ENCODE results near the gene TP63.

TP63 gene

GRCh38 chr3:189787191-189787590 is 156.0 kb downstream of the TP63 start:
- no peak for DNase-seq

GRCh38 chr3:189787632-189788031 is 156.4 kb downstream of the TP63 start:
- no peak for DNase-seq

DNA sequence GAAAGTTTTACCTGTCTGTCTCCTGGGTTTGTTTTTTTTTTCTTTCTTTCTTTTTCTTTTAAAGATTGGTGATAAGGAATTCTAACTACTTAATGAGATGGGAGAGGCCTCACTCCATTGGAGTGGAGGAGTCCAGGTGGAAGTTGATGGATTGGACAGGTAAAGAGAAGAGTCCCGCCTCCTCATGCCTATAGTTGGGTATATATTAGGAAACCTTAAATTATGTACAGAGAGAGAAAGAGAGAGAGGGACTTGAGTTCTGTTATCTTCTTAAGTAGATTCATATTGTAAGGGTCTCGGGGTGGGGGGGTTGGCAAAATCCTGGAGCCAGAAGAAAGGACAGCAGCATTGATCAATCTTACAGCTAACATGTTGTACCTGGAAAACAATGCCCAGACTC is 158.2 kb downstream of the TP63 start:
- no peak for DNase-seq

DNA sequence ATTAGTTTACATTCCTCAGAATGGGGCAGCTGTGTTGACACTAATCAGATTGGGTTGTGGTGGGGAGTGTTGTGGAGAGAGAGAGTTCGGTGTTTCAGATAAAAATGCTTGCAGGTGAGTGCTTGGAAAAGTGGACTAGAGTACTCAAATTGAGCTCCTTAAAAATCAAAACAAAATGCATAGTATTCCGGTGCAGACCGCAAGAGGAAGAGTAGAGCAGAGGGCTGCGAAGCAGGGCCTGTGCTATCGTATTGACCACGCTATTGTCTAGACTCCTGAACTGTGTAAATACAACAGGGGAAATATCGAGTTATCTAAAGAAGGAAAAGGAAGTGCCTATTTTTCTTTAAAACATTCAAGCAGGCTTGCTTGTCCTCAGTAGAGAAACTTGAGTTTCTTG is 159.5 kb downstream of the TP63 start:
- DNase-seq, result no peak

DNA sequence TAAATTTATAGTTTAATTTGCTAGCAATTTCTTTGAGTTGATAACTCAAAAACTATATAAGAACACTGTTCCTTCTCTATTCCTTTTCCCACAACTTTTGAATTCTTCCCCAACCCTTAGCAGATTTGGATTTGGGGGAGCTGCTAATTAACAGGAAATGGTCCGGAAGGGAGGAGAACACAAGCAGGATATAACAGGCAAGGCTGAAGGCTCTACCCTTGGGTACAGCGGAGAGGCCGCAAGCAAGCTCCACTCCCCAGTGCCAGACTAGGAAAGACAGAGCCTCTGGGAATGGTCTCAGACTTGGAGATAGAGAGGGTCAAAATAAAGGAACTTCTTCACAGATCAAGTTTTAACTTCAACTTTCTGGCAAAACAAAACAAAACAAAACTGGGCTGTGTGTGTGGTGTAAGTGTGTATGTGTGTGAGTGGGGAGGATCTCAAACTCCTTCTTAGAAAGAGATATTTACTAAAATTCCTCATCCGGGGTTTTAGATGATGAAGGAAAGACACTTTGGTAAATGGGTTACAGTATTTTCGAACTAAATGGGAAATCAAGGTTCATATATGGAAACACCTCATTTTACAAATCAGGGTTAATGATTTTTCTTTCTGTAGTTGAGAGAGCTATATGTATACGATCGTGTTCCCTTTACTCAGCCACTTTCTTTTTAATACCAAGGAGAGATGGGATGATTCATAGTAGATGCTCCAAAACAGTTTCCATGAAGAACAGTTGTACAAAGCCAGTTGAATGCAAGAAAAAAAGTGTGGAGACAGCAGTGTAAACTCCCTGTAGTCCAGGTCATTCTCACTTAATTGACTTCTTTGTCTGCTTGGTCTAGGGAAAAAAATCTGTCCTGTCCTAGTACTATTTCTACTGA is 161.1 kb downstream of the TP63 start:
- DNase-seq, result no peak

GRCh38 chr3:189794518-189794917 is 163.3 kb downstream of the TP63 start:
- DNase-seq, result no peak

- no peak for DNase-seq
These were observed 166.0 kb downstream of the TP63 start for GRCh38 chr3:189797103-189797750.

DNA sequence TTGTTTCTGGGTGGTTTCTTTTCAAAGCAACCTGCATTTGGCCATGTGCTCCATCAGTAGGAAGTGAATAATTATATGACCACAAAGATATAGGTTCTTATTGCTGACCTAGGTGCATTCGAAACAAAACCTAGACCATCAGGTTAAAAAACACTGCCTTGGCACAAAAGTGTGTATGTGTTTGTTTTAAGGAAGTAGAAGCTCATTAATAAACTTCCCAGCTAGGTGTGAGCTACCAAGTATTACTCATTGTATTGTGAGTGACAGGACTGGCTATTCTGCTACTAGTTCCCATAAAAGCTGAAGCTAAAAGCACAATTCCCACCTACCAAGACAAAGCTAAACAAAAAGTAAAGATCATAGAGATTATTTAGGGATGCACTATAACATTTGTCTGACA is 168.2 kb downstream of the TP63 start:
- no peak for DNase-seq

DNA sequence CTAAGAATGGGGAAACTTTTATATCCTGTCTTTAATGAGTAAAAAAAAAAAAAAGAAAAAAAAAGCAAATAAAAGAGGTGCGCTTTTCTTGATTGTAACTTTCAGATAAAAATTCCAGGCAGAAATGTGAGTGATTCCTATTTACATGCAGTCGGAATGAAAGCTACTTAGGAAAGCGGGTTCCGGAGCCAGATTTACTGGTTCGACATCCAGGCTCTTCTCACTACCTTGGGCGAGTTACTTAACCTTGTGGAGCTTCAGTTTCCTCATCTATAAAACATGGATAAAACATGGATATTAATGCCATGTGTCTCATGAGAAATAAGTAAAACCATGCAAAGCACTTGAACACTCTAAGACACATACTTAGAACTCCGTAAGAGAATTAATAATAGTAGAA is 169.2 kb downstream of the TP63 start:
- no peak for DNase-seq

- DNase-seq, result no peak
These were observed 172.1 kb downstream of the TP63 start for GRCh38 chr3:189803254-189803653.

- no peak for DNase-seq
These were observed 174.3 kb downstream of the TP63 start for GRCh38 chr3:189805375-189806067.

GRCh38 chr3:189806171-189806951 is 175.2 kb downstream of the TP63 start:
- no peak for DNase-seq

GRCh38 chr3:189808246-189809007 is 177.2 kb downstream of the TP63 start:
- no peak for DNase-seq

- no peak for DNase-seq
These were observed 178.4 kb downstream of the TP63 start for GRCh38 chr3:189809583-189809982.

GRCh38 chr3:189812806-189813465 is 181.7 kb downstream of the TP63 start:
- no peak for DNase-seq

- DNase-seq, result no peak
These were observed 182.6 kb downstream of the TP63 start for GRCh38 chr3:189813647-189814240.

GRCh38 chr3:189820365-189820720 is 189.2 kb downstream of the TP63 start:
- no peak for DNase-seq

DNA sequence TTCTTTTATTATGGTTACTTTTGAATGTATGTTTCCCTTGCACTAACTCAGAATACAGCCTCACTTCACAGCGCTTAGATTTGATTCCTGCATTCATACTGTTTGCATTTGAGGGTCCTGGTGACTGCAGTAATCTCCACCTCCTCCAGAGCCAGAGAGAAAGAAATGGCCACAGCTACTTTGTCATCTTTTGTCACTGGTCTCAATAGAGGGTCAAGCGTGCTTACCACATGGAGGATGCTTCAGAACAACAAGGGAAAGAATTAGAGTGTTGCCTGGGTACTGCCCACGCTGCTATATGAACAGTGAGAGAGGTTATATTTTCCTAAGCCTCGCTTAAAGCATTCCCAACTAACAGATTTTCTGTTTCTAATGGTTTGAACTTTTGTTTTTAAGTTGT is 190.1 kb downstream of the TP63 start:
- DNase-seq, result no peak

GRCh38 chr3:189822726-189823125 is 191.5 kb downstream of the TP63 start:
- no peak for DNase-seq

GRCh38 chr3:189824629-189825312 is 193.6 kb downstream of the TP63 start:
- DNase-seq, result no peak

DNA sequence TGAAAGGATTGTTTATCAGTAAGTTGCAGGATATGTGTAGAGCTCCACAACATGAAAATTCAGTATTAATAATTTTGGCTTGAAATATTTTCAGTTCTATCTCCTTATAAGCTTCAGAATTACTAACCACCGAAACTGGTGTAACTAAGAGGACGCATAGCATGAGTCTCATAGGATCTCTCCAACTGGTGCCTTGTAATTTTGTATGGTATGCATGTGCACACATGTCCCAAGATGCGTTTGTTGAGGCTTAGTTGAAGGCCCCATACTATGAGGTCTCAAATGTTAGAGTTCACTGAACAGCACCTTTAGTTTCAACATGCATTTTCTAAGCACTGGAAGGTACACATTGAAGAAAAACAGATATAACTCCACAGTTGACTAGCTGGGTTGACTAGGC is 195.4 kb downstream of the TP63 start:
- DNase-seq, result no peak
